ENCODE measurements around the gene NR2C1. TPM values are rescaled to one million over a fixed set of nuclear protein-coding genes. Genes with fewer than 3 reads are reported as not detected.

Gene NR2C1
- total and polyA plus RNA-seq, 2 of the 8 experiments (the other 6 are each of a cell fraction or from before 2014, with no cell fraction given), result 22.8 to 48.3 TPM

DNA sequence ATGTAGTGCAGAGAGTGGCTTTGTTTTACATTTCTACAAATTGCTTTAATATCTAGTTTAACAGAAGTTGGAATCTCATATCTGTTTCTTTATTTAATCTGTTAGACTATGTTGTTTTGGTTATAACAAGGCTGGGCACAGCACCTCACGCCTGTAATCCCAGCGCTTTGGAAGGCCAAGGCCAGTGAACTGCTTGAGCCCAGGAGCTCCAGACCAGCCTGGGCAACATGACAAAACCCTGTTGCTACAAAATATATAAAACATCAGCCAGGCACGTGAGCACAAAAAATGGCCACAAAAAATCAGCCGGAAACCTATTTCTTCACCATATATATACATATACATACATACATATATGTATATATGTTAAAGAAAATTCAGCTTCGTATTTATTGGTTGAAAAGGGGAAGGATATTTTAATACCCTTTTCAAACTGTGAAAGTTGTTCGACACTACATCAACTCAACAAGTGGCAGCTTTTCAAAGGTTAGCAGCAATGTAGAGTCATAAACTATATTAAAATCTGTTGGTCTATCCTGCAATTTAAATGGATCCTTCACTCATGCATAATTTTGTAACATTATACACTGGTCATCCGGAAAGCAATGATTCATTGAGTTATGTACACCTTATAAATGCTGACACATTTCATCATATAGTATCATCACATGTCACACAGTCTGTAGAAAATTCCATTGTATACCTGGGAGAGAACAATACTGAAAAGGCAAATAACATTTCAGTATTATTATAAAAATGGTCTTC lies 7.1 kb downstream of the NR2C1 start:
- no peak overlapping the region for H4K91ac ChIP-seq (replicated peaks; ENCODE audit: insufficient read length, low read length)
- H2BK20ac ChIP-seq (ENCODE audit: low read length), result no peak overlapping the region
- H4K5ac ChIP-seq (ENCODE audit: insufficient read length, low read depth, low read length), result no peak overlapping the region
- ChIA-PET POLR2A (ENCODE audit: partially characterized antibody) (no interaction called here), CTCF (ENCODE audit: partially characterized antibody) (no interaction called here)
- peaks cover 4 to 31% of the 10 kb centered on the region in 2 experiments for H3K79me2 ChIP-seq (ENCODE audit: control insufficient read depth in 1 of 2, insufficient read depth in 2 of 2, low read length in 2 of 2)
- no peaks in the 10 kb centered on the region for H3K9me3 ChIP-seq (ENCODE audit: insufficient read depth in 2 of 2, low read depth in 1 of 2, low read length in 1 of 2)
- H3K36me3 ChIP-seq (ENCODE audit: control insufficient read depth in 2 of 4, insufficient read depth in 4 of 4, low read length in 3 of 4), result peaks cover 4 to 47% (median 23%) of the 10 kb centered on the region in 4 experiments; a peak in 6 of 8 replicates
- no peaks in the 10 kb centered on the region for H3K4me1 ChIP-seq (replicated peaks in 1 of 4; ENCODE audit: control insufficient read depth in 3 of 4, insufficient read depth in 4 of 4, low read length in 3 of 4)
- no peak overlapping the region for H3K56ac ChIP-seq (replicated peaks; ENCODE audit: insufficient read length, low read depth, low read length)
- H3K4me3 ChIP-seq (ENCODE audit: extremely low read depth in 1 of 4, insufficient read depth in 2 of 4, low read depth in 3 of 4, low read length in 4 of 4), result no peak overlapping the region
- H3K79me1 ChIP-seq (ENCODE audit: low read depth, low read length), result no peaks in the 10 kb centered on the region
- no peak overlapping the region for H2BK12ac ChIP-seq (ENCODE audit: low read depth, low read length)
- TF ChIP-seq RXRA (IDR thresholded peaks at IDR 0.05; ENCODE audit: insufficient read depth, low read depth, low read length) (no peak), YY1 (IDR thresholded peaks at IDR 0.05; ENCODE audit: low read depth, low read length) (no peak), SUZ12 (IDR thresholded peaks at IDR 0.05; ENCODE audit: low read length) (no peak), KDM4A (IDR thresholded peaks at IDR 0.05; ENCODE audit: low read depth, low read length, severe bottlenecking) (no peak), GABPA (IDR thresholded peaks at IDR 0.05; ENCODE audit: borderline replicate concordance, insufficient read depth, low read length) (no peak), CEBPB (IDR thresholded peaks at IDR 0.05; ENCODE audit: low read depth, low read length) (no peak), TAF1 (IDR thresholded peaks at IDR 0.05; ENCODE audit: low read depth, low read length) (no peak)
- H3K23ac ChIP-seq (ENCODE audit: insufficient read length), result no peak overlapping the region
- WGBS, 2 experiments (ENCODE audit: extremely low coverage in 1 of 2, insufficient coverage in 1 of 2, insufficient read length in 1 of 2, insufficient replicate concordance in 2 of 2, low coverage in 1 of 2, low lambda C conversion rate in 2 of 2, missing lambda C conversion rate in 1 of 2), result 94% methylated on average over 7 of the region's 7 CpGs; no CpG with 5 or more reads in 1 of the 2 experiments
- no peak overlapping the region for H3K4ac ChIP-seq (replicated peaks; ENCODE audit: insufficient read length, low read depth, low read length)
- no peak overlapping the region for H3K4me2 ChIP-seq (ENCODE audit: insufficient read depth in 1 of 2, low read depth in 2 of 2, low read length in 2 of 2)
- H3K27ac ChIP-seq (ENCODE audit: low read depth, low read length), result no peak overlapping the region
- no peak overlapping the region for H2AFZ ChIP-seq (ENCODE audit: low read length)
- DNase-seq (ENCODE audit: low read depth in 1 of 2, low spot score in 2 of 2) (no peak), FAIRE-seq (no peak)
- H2BK5ac ChIP-seq (ENCODE audit: low read depth, low read length), result no peak overlapping the region
- no peaks in the 10 kb centered on the region for H3K27me3 ChIP-seq (replicated peaks in 1 of 4; ENCODE audit: control insufficient read depth in 3 of 4, extremely low read depth in 1 of 4, insufficient read depth in 3 of 4, low read length in 3 of 4)
- H3K18ac ChIP-seq (ENCODE audit: extremely low read depth, low read length), result no peak overlapping the region
- H4K8ac ChIP-seq (ENCODE audit: extremely low read depth, insufficient read depth, low read length), result no peak overlapping the region
- no peak overlapping the region for H2AK5ac ChIP-seq (ENCODE audit: low read depth, low read length)
- H4K20me1 ChIP-seq (replicated peaks in 1 of 2; ENCODE audit: control insufficient read depth in 1 of 2, insufficient read depth in 2 of 2, low read length in 2 of 2), result peaks cover 0 to 4% of the 10 kb centered on the region in 2 experiments
- no peak overlapping the region for H2BK120ac ChIP-seq (replicated peaks; ENCODE audit: low read depth, low read length)
- no peak overlapping the region for H3K9ac ChIP-seq (replicated peaks in 1 of 4; ENCODE audit: extremely low read depth in 1 of 4, low read depth in 3 of 4, low read length in 3 of 4)
- H3K14ac ChIP-seq (ENCODE audit: insufficient read length), result no peak overlapping the region
- no peak overlapping the region for H2BK15ac ChIP-seq (ENCODE audit: low read length)
- no peaks in the 10 kb centered on the region for H3K23me2 ChIP-seq (ENCODE audit: low read depth, low read length)
